Endothelial cell of umbilical vein (primary cell): ENCODE results near the gene MACF1. TPM values are rescaled to one million over a fixed set of nuclear protein-coding genes. Genes with fewer than 3 reads are reported as not detected.
A peak's percentile ranks its signal among the peaks of the same experiment; 100 is the strongest.

Experiments used
- BruUV-seq: library from RNA; stranded (reverse); fragments of 400-500 nt; replicated peaks from 2 replicates; lab custom pipeline; 2021; lab: Mats Ljungman, UMichigan
- CTCF ChIA-PET: fragments of 300-600, 350-600 bp; sonication (Branson Sonifier 250); formaldehyde crosslinking; loops from one replicate; lab custom pipeline; 2021; ENCODE audit warnings: antibody characterized with exemption, inconsistent platforms; lab: Charles Lee
- POLR2A ChIA-PET: fragments of 300-600, 350-600 bp; sonication (Branson Sonifier 250); formaldehyde crosslinking; loops from one replicate; lab custom pipeline; 2021; ENCODE audit warnings: antibody characterized with exemption, inconsistent platforms; lab: Charles Lee
- DNase-seq: peaks from one replicate; pipeline ENCODE4 v3.0.0-alpha.2; 2011; ENCODE audit warnings: low read depth, low spot score
- FAIRE-seq: peaks from 2 replicates; lab custom pipeline; 2011; peaks lifted over from hg19 to GRCh38; lab: Jason Lieb, UNC
- H2AFZ ChIP-seq: 2 replicates; pipeline ENCODE4 v1.6.0; 2012; ENCODE audit warnings: low read depth, low read length, control low read depth, inconsistent platforms
- H3K27ac ChIP-seq: 2 replicates; pipeline ENCODE4 v1.5.1; 2011; ENCODE audit warnings: low read depth, mild to moderate bottlenecking, control low read depth, low read length, moderate library complexity; ENCODE audit not compliant: insufficient read depth
- H3K27me3 ChIP-seq, 2 experiments: 2 replicates each; pipeline versions ENCODE4 v1.6.0 to v1.6.1; 2011; ENCODE audit warnings: low read length in 2 of 2, mixed read lengths in 1 of 2; ENCODE audit not compliant: control insufficient read depth in 2 of 2, insufficient read depth in 2 of 2
- H3K36me3 ChIP-seq, 2 experiments: 2 replicates in 1 of 2; 3 replicates in 1 of 2; pipeline ENCODE4 v1.5.1; 2011; ENCODE audit warnings: low read length in 2 of 2, mild to moderate bottlenecking in 1 of 2, moderate library complexity in 1 of 2; ENCODE audit not compliant: control insufficient read depth in 2 of 2, insufficient read depth in 2 of 2; ENCODE audit errors: extremely low read depth in 1 of 2
- H3K4me1 ChIP-seq: 3 replicates; pipeline ENCODE4 v1.5.1; 2011; ENCODE audit warnings: mild to moderate bottlenecking, low read length; ENCODE audit not compliant: control insufficient read depth, insufficient read depth; ENCODE audit errors: extremely low read depth
- H3K4me2 ChIP-seq: 2 replicates; pipeline ENCODE4 v1.6.1; 2011; ENCODE audit warnings: low read length, control low read depth, mixed read lengths; ENCODE audit not compliant: insufficient read depth
- H3K4me3 ChIP-seq, 3 experiments: fragments of 200-600 bp in 1 of 3; sonication (generic), shearing (Covaris generic) in 1 of 3; replicated peaks in 1 of 3; 2 replicates each; pipeline ENCODE4 v1.5.1; 2011 to 2016; ENCODE audit warnings: control low read depth in 3 of 3, low read length in 3 of 3, mild to moderate bottlenecking in 2 of 3, inconsistent platforms in 1 of 3, low read depth in 1 of 3, moderate library complexity in 1 of 3; ENCODE audit not compliant: insufficient read depth in 1 of 3
- H3K79me2 ChIP-seq: 2 replicates; pipeline ENCODE4 v1.6.0; 2012; ENCODE audit warnings: low read length, inconsistent platforms; ENCODE audit not compliant: control insufficient read depth, insufficient read depth
- H3K9ac ChIP-seq: replicated peaks from 2 replicates; pipeline ENCODE3; 2011; ENCODE audit warnings: low read length, control low read depth; ENCODE audit not compliant: insufficient read depth; ENCODE audit errors: extremely low read depth
- H3K9me1 ChIP-seq: replicated peaks from 3 replicates; pipeline ENCODE4 v1.6.0; 2011; ENCODE audit warnings: mild to moderate bottlenecking, low read length; ENCODE audit not compliant: control insufficient read depth, insufficient read depth; ENCODE audit errors: extremely low read depth
- H3K9me3 ChIP-seq: replicated peaks from 2 replicates; pipeline ENCODE4 v1.5.1; 2012; ENCODE audit warnings: low read length, inconsistent platforms; ENCODE audit not compliant: control insufficient read depth, insufficient read depth
- H4K20me1 ChIP-seq: replicated peaks from 2 replicates; pipeline ENCODE3; 2011; ENCODE audit warnings: mild to moderate bottlenecking, low read length; ENCODE audit not compliant: control insufficient read depth, insufficient read depth; ENCODE audit errors: extremely low read depth
- CTCF ChIP-seq, 2 donors: IDR thresholded peaks; 1 replicate in 1 of 2; 2 replicates in 1 of 2; pipeline ENCODE4 v1.5.1; 2011; ENCODE audit warnings: low read length in 2 of 2, mild to moderate bottlenecking in 2 of 2, moderate library complexity in 2 of 2, control low read depth in 1 of 2, inconsistent platforms in 1 of 2, low read depth in 1 of 2; ENCODE audit not compliant: insufficient read depth in 1 of 2; ENCODE audit errors: extremely low read depth in 1 of 2
- FOS ChIP-seq: IDR thresholded peaks from 2 replicates; pipeline ENCODE4 v1.6.1; 2011; ENCODE audit warnings: mild to moderate bottlenecking, low read length, moderate library complexity, borderline replicate concordance; ENCODE audit not compliant: insufficient read depth
- POLR2A ChIP-seq: IDR thresholded peaks from 2 replicates; pipeline ENCODE4 v1.6.1; 2012; ENCODE audit warnings: low read depth, mild to moderate bottlenecking, control low read depth, low read length
- dilution Hi-C: fragments of 300-500 bp; cut with MboI; formaldehyde crosslinking; loops from one replicate; pipeline ENCODE4 v1.15.0; 2019; ENCODE audit warnings: low sequenced_read_pairs; ENCODE audit not compliant: extremely low pct_ligation_motif_present
- intact Hi-C: fragments of 100-400 bp; cut with micrococcal nuclease; formaldehyde crosslinking; loops from one replicate; pipeline ENCODE4 v1.10.0; 2022
- polyA plus RNA-seq, 4 experiments: library from polyadenylated mRNA; depleted of rRNA in 3 of 4; stranded (reverse) in 3 of 4; unstranded in 1 of 4; fragments of >200 nt; gene quantifications; 2 replicates each; pipeline versions ENCODE4 v1.2.1 to v1.2.3, GENCODE V29; 2011 to 2012; ENCODE audit warnings: missing spikeins in 1 of 4
- total RNA-seq: library from RNA; stranded (reverse); gene quantifications from 2 replicates; pipeline ENCODE4 v1.2.3, GENCODE V29; 2021

Gene MACF1
- total and polyA plus RNA-seq, 2 donors (not counting 3 experiments of a cell fraction or from before 2014, with no cell fraction given) = 122 to 587 TPM

GRCh38 chr1:39410915-39411436 lies 206.5 kb downstream of the MACF1 start:
- peak; percentile 82 for DNase-seq
- peaks cover 71% of the 10 kb centered on the region for H3K4me1 ChIP-seq
- H3K27me3 ChIP-seq = no peaks in the 10 kb centered on the region
- H3K79me2 ChIP-seq = peaks cover 72% of the 10 kb centered on the region
- intact Hi-C loops = loop anchor here (1.0 to 10.0 kb wide), 3 partner anchors 30 to 312 kb away; no protein-coding TSS in a partner anchor
- peak overlapping the region; percentile 32 to 97 (median 67) for H3K4me3 ChIP-seq
- dilution Hi-C loops = no loop called here
- peak overlapping the region; percentile 95 for H3K4me2 ChIP-seq
- no peak overlapping the region for H2AFZ ChIP-seq
- no TSS peak for BruUV-seq
- peaks cover 12 to 16% of the 10 kb centered on the region in 2 experiments for H3K36me3 ChIP-seq
- no peaks in the 10 kb centered on the region for H3K9me3 ChIP-seq
- no peak overlapping the region for H3K27ac ChIP-seq
- POLR2A ChIA-PET = interaction anchor here (0.8 to 3.1 kb wide), 4 partner anchors 12 to 23 kb away, joined by 5 to 26 read pairs (median 14); no protein-coding TSS in a partner anchor
- CTCF ChIA-PET = interaction anchor here (0.6 to 11.9 kb wide), 34 partner anchors 8 to 313 kb away, joined by 3 to 273 read pairs (median 6); no protein-coding TSS in a partner anchor
- H3K9me1 ChIP-seq = no peaks in the 10 kb centered on the region
- H4K20me1 ChIP-seq = peaks cover 24% of the 10 kb centered on the region
- H3K9ac ChIP-seq = peak overlapping the region; percentile 87
- FAIRE-seq = peak; percentile 77
- TF ChIP-seq CTCF (IDR thresholded peaks at IDR 0.05; ENCODE audit: extremely low read depth in 1 of 2, insufficient read depth in 1 of 2, low read depth in 1 of 2, low read length in 2 of 2) (peak; percentile 80 to 84), FOS (no peak), POLR2A (peak; percentile 21)
